Hematopoietic multipotent progenitor cell treated with erythropoietin and hydrocortisone succinate and interleukin-3 and kit ligand, for 17 days (in vitro differentiated cells): ENCODE results near the gene WIF1.

ENCODE experiments used
- DNase-seq: peaks from one replicate; pipeline ENCODE4 v3.0.0-alpha.2; 2015; ENCODE audit warnings: low spot score

The WIF1 gene, protein sequence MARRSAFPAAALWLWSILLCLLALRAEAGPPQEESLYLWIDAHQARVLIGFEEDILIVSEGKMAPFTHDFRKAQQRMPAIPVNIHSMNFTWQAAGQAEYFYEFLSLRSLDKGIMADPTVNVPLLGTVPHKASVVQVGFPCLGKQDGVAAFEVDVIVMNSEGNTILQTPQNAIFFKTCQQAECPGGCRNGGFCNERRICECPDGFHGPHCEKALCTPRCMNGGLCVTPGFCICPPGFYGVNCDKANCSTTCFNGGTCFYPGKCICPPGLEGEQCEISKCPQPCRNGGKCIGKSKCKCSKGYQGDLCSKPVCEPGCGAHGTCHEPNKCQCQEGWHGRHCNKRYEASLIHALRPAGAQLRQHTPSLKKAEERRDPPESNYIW

DNA sequence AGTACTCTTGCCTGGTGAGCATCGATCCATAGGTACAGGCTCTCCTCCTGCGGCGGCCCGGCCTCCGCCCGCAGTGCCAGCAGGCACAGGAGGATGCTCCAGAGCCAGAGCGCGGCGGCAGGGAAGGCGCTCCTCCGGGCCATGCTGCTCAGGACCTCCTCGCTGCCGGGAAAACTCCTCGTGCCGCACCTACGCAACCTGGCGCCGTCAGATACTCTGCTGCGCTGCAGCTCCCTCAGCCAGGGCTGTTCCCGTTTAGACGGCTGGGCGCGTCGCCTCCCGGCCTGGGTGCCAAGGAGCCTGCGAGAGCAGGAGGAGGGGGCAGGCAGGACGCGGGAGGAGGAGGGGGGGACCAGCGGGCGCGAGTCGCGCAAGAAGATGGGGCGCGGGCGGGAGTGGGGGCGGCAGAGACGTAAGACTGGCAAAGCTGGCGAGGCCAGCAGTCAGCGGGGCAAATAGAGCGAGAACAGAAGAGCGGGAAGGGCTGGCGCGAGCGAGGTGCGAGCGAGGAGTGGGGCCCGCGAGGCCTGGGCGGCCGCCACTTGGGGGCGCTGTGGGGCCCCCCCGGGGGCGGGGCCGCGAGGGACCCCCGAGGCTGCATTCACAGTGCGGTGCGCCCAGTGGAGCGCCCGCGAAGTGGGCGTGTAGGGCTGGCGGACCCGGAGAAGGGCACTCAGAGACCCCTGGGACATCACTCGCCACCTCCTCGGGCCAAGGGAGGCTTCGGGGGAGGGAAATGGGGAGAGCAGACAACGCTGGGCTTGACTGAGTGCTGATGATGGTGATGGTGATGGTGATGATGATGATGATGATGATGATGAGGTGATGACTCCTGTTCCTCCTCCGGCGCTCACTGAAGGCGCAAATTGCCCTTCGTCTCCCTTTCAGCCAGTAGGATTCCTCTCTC lies at the start of gene WIF1:
Gene WIF1, minus strand, starts transcription at position 257 of the 907 bp plus-strand sequence. Its CDS starts 114 bp downstream, at position 143.
- no peak for DNase-seq

DNA sequence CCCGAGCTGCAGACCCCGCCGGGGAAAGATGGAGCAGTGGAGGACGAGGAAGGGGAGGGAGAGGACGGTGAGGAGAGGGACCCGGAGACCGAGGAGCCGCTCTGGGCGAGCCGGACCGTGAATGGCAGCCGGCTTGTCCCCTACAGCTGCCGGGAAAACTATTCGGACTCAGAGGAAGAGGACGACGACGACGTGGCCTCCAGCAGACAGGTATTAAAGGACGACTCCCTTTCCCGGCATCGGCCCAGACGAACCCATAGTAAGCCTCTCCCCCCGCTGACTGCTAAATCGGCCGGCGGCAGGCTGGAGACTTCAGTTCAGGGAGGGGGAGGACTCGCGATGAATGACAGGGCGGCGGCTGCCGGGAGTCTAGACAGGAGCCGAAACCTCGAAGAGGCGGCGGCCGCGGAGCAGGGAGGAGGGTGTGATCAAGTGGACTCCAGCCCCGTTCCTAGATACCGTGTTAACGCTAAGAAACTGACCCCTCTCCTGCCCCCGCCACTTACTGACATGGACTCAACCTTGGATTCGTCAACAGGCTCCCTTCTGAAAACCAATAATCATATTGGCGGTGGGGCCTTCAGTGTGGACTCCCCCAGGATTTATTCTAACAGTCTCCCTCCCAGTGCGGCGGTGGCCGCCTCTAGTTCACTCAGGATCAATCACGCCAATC lies 49.2 kb upstream of the WIF1 start:
- peak; percentile 72 for DNase-seq

DNA sequence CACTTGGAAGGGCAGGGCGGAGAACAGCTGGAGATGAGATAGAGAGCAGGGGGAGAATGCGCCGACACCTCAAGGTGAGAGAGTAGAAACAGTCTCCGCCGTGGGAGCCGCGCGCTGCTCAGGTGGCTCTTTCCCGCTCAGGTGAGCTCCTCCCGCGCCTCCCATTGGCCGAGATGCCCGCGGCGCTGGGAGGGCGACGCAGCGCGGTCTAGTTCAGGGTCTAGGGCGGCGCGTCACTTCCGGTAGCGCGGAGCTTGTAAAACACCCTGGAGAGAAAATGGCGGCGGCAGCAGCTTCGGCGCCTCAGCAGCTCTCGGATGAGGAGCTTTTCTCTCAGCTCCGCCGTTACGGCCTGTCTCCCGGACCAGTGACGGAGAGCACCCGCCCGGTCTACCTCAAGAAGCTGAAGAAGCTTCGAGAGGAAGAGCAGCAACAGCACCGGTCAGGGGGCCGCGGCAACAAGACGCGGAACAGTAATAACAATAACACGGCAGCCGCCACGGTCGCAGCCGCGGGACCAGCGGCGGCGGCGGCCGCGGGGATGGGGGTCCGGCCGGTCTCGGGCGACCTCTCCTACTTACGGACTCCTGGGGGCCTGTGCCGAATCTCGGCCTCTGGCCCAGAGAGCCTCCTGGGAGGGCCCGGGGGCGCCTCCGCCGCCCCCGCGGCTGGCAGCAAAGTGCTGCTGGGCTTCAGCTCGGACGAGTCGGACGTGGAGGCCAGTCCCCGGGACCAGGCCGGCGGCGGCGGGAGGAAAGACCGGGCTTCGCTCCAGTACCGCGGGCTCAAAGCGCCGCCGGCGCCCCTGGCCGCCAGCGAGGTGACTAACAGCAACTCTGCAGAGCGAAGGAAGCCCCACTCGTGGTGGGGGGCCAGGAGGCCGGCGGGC lies 48.5 kb upstream of the WIF1 start, which contains the start of gene LEMD3:
Gene LEMD3, plus strand, starts transcription at position 264 of the 889 bp plus-strand sequence. Its CDS starts 14 bp downstream, at position 278.
- peak; percentile 88 for DNase-seq

- DNase-seq, result no peak
Measured at GRCh38 chr12:65168681-65169319, 47.7 kb upstream of the WIF1 start.

GRCh38 chr12:65164774-65165173 lies 43.7 kb upstream of the WIF1 start:
- no peak for DNase-seq

DNA sequence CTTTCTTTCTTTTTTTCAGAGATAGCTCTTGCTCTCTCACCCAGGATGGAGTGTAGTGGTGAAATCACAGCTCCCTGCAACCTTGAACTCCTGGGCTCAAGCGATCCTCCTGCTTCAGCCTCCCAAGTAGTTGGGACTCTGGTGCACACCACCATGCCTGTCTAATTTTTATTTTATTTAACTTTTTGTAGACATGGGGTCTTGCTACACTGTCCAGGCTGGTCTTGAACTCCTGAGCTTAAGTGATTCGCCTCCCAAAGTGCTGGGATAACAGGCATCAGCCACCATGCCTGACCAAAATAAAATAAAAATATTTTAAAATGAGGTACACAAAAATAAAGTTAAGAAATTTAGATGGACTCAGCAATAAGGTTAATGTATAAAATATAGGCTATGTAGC lies 43.1 kb upstream of the WIF1 start:
- no peak for DNase-seq

GRCh38 chr12:65162609-65163008 lies 41.5 kb upstream of the WIF1 start:
- no peak for DNase-seq

GRCh38 chr12:65157091-65157490 lies 36.0 kb upstream of the WIF1 start:
- DNase-seq, result no peak

DNA sequence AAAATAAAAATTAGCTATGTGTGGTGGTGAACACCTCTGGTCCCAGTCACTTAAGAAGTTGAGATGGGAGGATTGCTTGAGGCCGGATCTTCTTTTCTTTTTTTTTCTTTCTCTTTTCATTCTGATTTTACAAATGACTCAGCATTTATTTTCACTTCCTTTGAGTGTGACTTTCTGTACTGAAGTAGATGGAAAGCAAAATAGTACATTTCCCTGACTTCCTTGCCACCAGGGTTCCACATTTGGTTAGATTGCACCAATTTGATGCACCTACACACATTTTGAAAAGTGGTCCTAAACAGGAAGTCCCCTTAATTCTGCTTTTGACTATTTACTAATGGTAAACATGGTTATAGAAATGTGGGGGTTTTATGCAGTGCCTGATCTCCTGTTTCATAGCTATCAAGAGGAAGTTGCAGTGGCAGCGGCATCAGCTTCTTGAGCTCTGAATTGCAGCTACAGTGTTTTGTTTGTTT lies 35.3 kb upstream of the WIF1 start:
- DNase-seq, result no peak

GRCh38 chr12:65155784-65156183 lies 34.7 kb upstream of the WIF1 start:
- DNase-seq, result no peak

- DNase-seq, result no peak
Measured at GRCh38 chr12:65152596-65152995, 31.5 kb upstream of the WIF1 start.

DNA sequence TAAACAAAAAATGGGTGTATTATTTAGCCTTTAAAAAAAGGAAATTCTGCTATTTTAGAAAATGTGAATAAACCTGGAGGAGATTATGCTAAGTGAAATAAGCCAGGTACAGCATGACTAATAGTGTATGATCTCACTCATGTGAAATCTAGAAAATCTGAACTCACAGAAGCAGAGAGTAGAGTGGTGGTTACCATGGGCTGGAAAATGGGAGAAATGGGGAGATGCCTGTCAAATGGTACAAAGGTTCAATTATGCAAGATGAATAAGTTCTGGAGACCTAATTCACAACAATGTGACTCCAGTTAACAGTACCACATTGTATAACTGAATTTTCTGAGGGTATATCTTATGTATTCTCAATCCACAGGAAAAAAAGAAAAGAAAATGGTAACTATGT lies 30.9 kb upstream of the WIF1 start:
- no peak for DNase-seq

DNA sequence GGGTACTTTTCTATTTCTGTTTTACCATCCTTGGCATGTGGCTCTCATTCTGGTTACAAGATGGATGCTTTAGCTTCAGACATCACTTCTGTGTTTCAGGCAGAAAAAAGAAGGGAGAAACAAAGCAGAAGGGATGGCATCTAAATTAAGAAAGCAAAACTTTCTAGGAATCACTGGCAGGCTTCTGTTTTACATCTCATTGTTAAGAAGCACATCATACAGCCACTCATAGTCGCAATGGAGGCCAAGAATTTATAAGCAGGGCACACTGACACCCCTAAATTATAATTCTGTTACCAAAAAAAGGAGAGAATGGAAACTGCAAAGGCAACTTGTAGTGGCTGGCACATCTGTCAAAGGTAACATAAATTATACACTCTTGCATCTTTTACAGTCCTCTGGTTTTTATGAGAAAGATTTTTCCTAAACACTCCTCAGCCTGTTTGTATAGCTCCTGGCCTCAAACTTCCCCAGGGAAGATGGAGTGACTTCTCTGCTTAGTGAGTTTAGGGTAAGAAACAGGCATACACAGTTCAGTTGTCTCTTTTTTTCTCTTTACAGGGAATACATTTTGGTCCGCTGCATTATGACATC lies 26.3 kb upstream of the WIF1 start:
- no peak for DNase-seq

DNA sequence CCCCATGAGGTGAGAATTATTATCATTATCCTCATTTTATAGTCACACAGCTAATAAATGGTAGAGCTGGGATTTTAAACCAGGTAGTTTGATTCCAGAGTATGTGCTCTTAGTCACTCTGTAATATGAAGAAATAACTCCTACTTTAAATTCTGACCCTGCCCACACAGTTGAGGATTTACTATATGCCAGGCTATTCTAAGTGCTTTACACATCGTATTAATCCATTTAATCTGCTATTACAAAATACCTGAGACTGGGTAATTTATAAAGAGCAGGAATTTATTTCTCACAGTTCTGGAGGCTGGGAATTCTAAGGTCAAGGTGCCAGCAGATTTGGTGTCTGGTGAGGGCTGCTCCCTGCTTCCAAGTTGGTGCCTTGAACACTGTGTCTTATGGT lies 19.6 kb upstream of the WIF1 start:
- DNase-seq, result no peak

DNA sequence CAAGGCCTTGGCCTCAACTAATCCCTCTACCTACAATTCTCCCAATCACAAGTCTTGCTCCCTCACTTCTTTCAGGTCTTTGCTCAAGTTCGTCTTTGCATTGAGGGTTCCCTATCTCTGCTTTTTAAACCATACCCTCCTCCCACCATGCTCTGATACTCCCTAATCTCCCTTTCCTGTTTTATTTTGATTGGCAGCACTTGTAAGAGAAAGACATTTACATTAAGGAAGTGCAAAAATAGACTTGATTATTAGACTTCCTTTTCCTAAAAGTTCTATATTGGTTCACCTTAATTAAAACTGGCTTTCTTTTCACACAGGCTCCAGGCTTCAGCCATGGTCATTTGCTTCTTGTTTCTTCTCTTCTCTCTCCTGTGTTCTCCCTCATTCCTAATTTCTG lies 18.3 kb upstream of the WIF1 start:
- DNase-seq, result no peak

DNA sequence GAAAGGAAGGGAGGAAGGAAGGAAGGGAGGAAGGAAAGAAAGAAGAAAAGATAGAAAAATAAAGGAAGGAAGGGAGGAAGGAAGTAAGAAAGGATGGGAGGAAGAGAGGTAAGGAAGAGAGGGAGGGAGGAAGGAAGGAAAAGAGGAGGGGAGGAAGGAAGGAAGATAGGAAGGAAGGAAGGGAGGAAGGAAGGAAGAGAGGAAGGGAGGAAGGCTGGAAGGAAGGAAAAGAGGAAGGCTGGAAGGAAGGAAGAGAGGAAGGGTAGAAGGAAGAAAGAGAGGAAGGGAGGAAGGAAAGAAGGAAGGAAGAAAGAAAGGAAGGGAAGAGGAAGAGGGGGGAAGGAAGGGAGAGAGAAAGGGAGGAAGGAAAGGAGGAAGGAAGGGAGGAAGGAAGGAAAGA lies 12.8 kb upstream of the WIF1 start:
- no peak for DNase-seq

DNA sequence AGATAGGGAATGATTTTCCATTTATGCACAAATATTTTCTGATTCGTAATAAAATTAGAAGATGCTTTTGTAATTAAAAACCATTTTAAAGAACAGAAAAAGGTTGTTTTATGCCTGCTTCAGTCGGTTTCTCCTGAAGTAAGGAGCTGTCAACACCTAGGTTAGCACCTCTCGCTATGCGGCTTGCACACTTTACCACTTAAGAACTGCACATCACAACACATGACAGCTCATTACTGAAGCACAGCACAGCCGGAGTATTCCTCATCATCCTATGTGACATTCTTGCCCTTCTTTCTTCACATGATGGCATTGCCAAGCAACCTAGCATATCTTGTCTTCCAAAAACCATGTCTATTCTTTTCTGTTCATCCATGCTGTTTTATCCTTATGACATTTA lies 5.4 kb upstream of the WIF1 start:
- peak; percentile 24 for DNase-seq

GRCh38 chr12:65125975-65126374 lies 4.9 kb upstream of the WIF1 start:
- DNase-seq, result peak; percentile 84

- DNase-seq, result peak; percentile 16
Measured at GRCh38 chr12:65125247-65125646, 4.1 kb upstream of the WIF1 start.

DNA sequence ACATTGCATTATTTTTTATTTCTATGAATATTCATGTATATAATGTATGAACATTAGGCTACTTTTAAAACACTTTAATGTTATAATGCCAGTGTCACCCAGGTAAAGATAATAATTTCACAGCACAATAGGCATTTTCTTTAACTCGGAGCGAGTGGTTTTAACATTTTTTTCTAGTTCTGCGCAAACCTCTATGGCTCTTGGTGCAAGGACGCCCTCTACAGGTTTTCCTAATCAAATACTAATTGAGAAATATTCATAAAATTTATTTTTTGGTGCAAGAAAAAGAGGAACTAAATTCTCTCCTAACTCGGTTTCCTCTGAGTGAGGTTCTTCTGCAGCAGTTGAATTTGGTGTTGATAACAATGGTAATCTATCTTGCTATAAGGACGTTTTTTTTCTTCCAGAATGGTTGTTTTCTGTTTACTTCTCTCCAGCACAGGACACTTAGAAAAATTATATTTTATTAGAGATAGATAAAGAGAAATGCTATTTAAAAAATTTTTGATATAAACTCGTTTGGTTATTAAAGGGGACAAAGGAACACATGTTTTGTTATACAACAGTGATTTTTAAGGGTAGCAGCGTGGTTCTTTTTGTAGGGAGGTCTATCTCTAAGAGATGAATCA lies 2.4 kb upstream of the WIF1 start:
- peak; percentile 55 for DNase-seq
